Heart left ventricle (tissue), 16 donors: ENCODE results near the gene KIF2C. TPM values are rescaled to one million over a fixed set of nuclear protein-coding genes. Genes with fewer than 3 reads are reported as not detected.

ENCODE experiments used
- ATAC-seq, 4 donors: fragments of 200-7000 bp; cut with Tn5 transposase; one replicate each; pipeline ENCODE4 v1.9.1; 2020 to 2022; ENCODE audit warnings: moderate library complexity in 4 of 4, mild to moderate bottlenecking in 3 of 4, moderate number of reproducible peaks in 1 of 4
- DNase-seq, 5 donors: peaks; one replicate each; pipeline ENCODE4 v3.0.0-alpha.2; 2020
- H3K27ac ChIP-seq, 12 donors: fragments of 200-600 bp; sonication (generic) in 4 of 12; one replicate each; pipeline versions ENCODE4 v1.5.0 to v1.8.0; 2016 to 2022; ENCODE audit warnings: mild to moderate bottlenecking in 2 of 12
- H3K27me3 ChIP-seq, 9 donors: fragments of 200-600 bp; sonication (generic) in 2 of 9; one replicate each; pipeline versions ENCODE4 v1.5.1 to v1.8.0; 2016 to 2022; ENCODE audit warnings: mild to moderate bottlenecking in 3 of 9
- H3K36me3 ChIP-seq, 9 donors: fragments of 200-600 bp; sonication (generic) in 2 of 9; one replicate each; pipeline versions ENCODE4 v1.5.0 to v1.8.0; 2018 to 2022; ENCODE audit warnings: mild to moderate bottlenecking in 2 of 9
- H3K4me1 ChIP-seq, 12 donors: fragments of 200-600 bp; sonication (generic) in 4 of 12; one replicate each; pipeline versions ENCODE4 v1.5.0 to v1.8.0; 2016 to 2022; ENCODE audit warnings: mild to moderate bottlenecking in 3 of 12
- H3K4me3 ChIP-seq, 12 donors: fragments of 200-600 bp; sonication (generic) in 4 of 12; one replicate each; pipeline versions ENCODE4 v1.5.0 to v1.8.0; 2017 to 2022; ENCODE audit warnings: mild to moderate bottlenecking in 9 of 12, moderate library complexity in 4 of 12
- H3K9me3 ChIP-seq, 12 donors: fragments of 200-600 bp; sonication (generic) in 4 of 12; one replicate each; pipeline versions ENCODE4 v1.5.0 to v1.8.0; 2016 to 2022; ENCODE audit warnings: mild to moderate bottlenecking in 1 of 12
- CTCF ChIP-seq, 12 donors: fragments of 200-600 bp; sonication (generic) in 4 of 12; IDR thresholded peaks; one replicate each; pipeline versions ENCODE4 v1.5.0 to v1.8.0; 2018 to 2022; ENCODE audit warnings: antibody characterized with exemption in 12 of 12, mild to moderate bottlenecking in 5 of 12
- POLR2A ChIP-seq, 2 donors: fragments of 450-650 bp; IDR thresholded peaks; one replicate each; pipeline ENCODE4 v1.6.1; 2017; ENCODE audit warnings: antibody characterized with exemption in 2 of 2, mild to moderate bottlenecking in 2 of 2, moderate library complexity in 2 of 2
- WGBS, 4 donors: extraction: QIAGEN DNeasy Blood & Tissue Kit in 2 of 4; methylation state at CpG; one replicate each; pipeline versions ENCODE4 v1.1.5 to v1.1.7; 2013 to 2018; 5-methylcytosine and 5-hydroxymethylcytosine counted together
- intact Hi-C, 10 donors: fragments of 100-400 bp; cut with DNase I; formaldehyde crosslinking; loops; one replicate each; pipeline versions ENCODE4 v1.11.1 to v1.14.2; 2022
- polyA plus RNA-seq, 2 donors: library from polyadenylated mRNA; stranded (reverse); fragments of 200-250 nt; gene quantifications; one replicate each; pipeline ENCODE4 v1.2.3, GENCODE V29; 2013
- total RNA-seq, 9 donors: library from RNA; depleted of rRNA in 2 of 9; stranded (reverse); fragments of >200 nt in 2 of 9; fragmentation: NEBNext Ultra II Directional in 3 of 9; extraction: Animal tissue kit (Norgen Biotek cat#: 25700) in 3 of 9; gene quantifications; one replicate each; pipeline versions ENCODE4 v1.1.0 to v1.2.4, GENCODE V29; 2016 to 2023
- donor health status: ischemic (EF 13 %, LVEDD 7.1; RV severe dilation, severe dysfunction).
- donor health status: healthy with polysubstance abuse.
- donor health status: DM: no; HTN: yes; CAD: no.
- donor health status: DM: no; HTN: no; CAD: no.
- donor health status: ischemic (EF 25% LVEDD 6.9; RV normal size, moderate dysfunction).
- donor health status: ischemic (EF 25% LVEDD 5.7; RV mildly dilated, moderate dysfunction).
- donor health status: healthy.
- donor health status: DM: yes; HTN: yes; CAD: no.
- donor health status: ischemic (EF 35%, LVEDD 5.7; RV mildly dilated, moderate dysfunction).
- donor health status: nonischemic (EF 11% LVEDD 7.7; RV severe dilation, severe dysfunction).
- donor health status: DM: yes; HTN: yes; CAD: no.
- donor health status: PGD.
- donor health status: ischemic (EF 29% LVEDD 5.4; RV normal size, mild dysfunction).
- donor health status: nonischemic (EF 23%, LVEDD 6.1; RV moderate dilation, normal function).

KIF2C gene
- total and polyA plus RNA-seq, 11 donors = 0.25 to 7.0 (median 0.97) TPM

GRCh38 chr1:44694863-44695478 lies 44.7 kb upstream of the KIF2C start:
- peaks cover 0 to 17% (median 0%) of the 10 kb centered on the region in 12 donors for H3K4me1 ChIP-seq
- 92 to 94% (median 92%) methylated on average over 6 to 7 of the region's 7 CpGs for WGBS, 4 donors
- H3K27ac ChIP-seq = no peak overlapping the region
- DNase-seq (no peak), ATAC-seq (no peak)
- H3K4me3 ChIP-seq = no peak overlapping the region
- H3K36me3 ChIP-seq = no peaks in the 10 kb centered on the region
- intact Hi-C loops = no loop called here
- H3K9me3 ChIP-seq = no peaks in the 10 kb centered on the region
- no peak for TF ChIP-seq CTCF (IDR thresholded peaks at IDR 0.05)
- TF ChIP-seq POLR2A (IDR thresholded peaks at IDR 0.05) = no peak
- no peaks in the 10 kb centered on the region for H3K27me3 ChIP-seq

GRCh38 chr1:44695671-44696070 lies 44.0 kb upstream of the KIF2C start:
- Histone ChIP-seq H3K9me3 (no peaks in the 10 kb centered on the region), H3K27me3 (no peaks in the 10 kb centered on the region), H3K36me3 (no peaks in the 10 kb centered on the region), H3K27ac (no peak overlapping the region), H3K4me3 (no peak overlapping the region), H3K4me1 (peaks cover 0 to 17% (median 0%) of the 10 kb centered on the region in 12 donors)
- intact Hi-C loops = no loop called here
- DNase-seq (no peak), ATAC-seq (no peak)
- no peak for TF ChIP-seq POLR2A (IDR thresholded peaks at IDR 0.05)
- TF ChIP-seq CTCF (IDR thresholded peaks at IDR 0.05) = no peak
- WGBS, 4 donors = 90 to 94% (median 93%) methylated on average over 4 of the region's 4 CpGs

- H3K27ac ChIP-seq = no peak overlapping the region
- WGBS, 4 donors = 81 to 86% (median 85%) methylated on average over 3 of the region's 3 CpGs
- peaks cover 0 to 17% (median 0%) of the 10 kb centered on the region in 12 donors for H3K4me1 ChIP-seq
- H3K36me3 ChIP-seq = no peaks in the 10 kb centered on the region
- TF ChIP-seq CTCF (IDR thresholded peaks at IDR 0.05) = no peak
- TF ChIP-seq POLR2A (IDR thresholded peaks at IDR 0.05) = no peak
- ATAC-seq (no peak), DNase-seq (no peak)
- H3K4me3 ChIP-seq = no peak overlapping the region
- H3K27me3 ChIP-seq = no peaks in the 10 kb centered on the region
- intact Hi-C loops = no loop called here
- no peaks in the 10 kb centered on the region for H3K9me3 ChIP-seq
These were observed 43.5 kb upstream of the KIF2C start for GRCh38 chr1:44696101-44696500.

GRCh38 chr1:44696789-44697345 lies 42.8 kb upstream of the KIF2C start:
- Histone ChIP-seq H3K4me3 (no peak overlapping the region), H3K4me1 (peaks cover 0 to 17% (median 0%) of the 10 kb centered on the region in 12 donors), H3K27me3 (no peaks in the 10 kb centered on the region), H3K27ac (no peak overlapping the region), H3K9me3 (no peaks in the 10 kb centered on the region), H3K36me3 (no peaks in the 10 kb centered on the region)
- WGBS, 4 donors = 72 to 83% (median 77%) methylated on average over 7 of the region's 7 CpGs
- ATAC-seq (peak in 3 of 4 donors; percentile 41 to 72 (median 47)), DNase-seq (no peak)
- TF ChIP-seq CTCF (IDR thresholded peaks at IDR 0.05) = no peak
- TF ChIP-seq POLR2A (IDR thresholded peaks at IDR 0.05) = no peak
- intact Hi-C loops = no loop called here
